Measurements from ENCODE around the gene CDK11A. TPM values are rescaled to one million over a fixed set of nuclear protein-coding genes. Genes with fewer than 3 reads are reported as not detected.
"Not testable (repeated sequence)": the region's sequence is repeated elsewhere in the genome, so short reads cannot be mapped to it uniquely, and the experiment has no call there.

Gene CDK11A
- total and polyA plus RNA-seq, 9 donors: 11.5 to 31.2 (median 24.2) TPM

DNA sequence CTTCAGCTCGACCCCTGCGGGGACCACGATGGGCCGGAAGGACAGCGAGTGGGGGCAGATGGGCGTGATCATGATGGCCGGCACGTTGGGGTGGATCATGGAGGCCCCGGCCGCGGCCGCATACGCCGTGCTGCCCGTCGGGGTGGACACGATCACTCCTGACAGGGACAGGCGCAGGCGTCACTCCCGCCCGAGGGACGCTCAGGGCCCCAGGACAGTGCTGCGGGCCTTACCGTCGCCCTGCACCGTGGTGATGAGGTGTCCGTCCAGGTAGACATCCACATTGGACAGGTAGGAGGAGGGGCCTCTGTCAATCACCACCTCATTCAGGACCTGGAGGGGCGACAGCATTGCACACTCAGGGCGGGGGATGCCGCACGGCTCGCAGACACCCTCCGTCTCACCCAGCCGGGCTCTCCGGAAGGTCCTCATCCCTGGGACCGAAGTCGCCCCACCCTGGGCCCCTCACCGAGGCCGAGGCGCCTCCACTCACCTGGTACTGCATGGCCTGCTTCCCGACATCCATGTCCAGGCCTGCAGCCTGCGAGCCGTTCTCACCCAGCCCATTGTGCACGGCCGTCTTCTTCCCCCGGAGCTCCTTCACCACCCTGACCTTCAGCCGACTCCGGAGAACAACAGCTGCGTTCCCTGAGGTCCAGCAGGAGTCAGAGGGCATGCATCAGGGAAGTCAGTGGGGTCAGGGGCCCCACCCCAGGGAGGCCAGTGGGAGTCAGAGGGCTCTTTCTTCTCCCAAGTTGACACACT, 30.1 kb upstream of the CDK11A start:
- Histone ChIP-seq H3K4me1 (ENCODE audit: control insufficient read depth, insufficient read depth, low read length) (peaks cover 19% of the 10 kb centered on the region), H3K9me3 (replicated peaks; ENCODE audit: control insufficient read depth, low read depth, low read length) (no peaks in the 10 kb centered on the region), H3K36me3 (ENCODE audit: control insufficient read depth, insufficient read depth, low read length) (peaks cover 63% of the 10 kb centered on the region), H3K27ac (ENCODE audit: low read length) (no peak overlapping the region), H3K4me3 (ENCODE audit: low read length) (no peak overlapping the region), H3K27me3 (ENCODE audit: control insufficient read depth, insufficient read depth, low read length) (no peaks in the 10 kb centered on the region)
- 92% methylated on average over 43 of the region's 49 CpGs for WGBS (ENCODE audit: insufficient coverage)
- DNase-seq: no peak

- Histone ChIP-seq H3K27me3 (ENCODE audit: control insufficient read depth, insufficient read depth, low read length) (no peaks in the 10 kb centered on the region), H3K27ac (ENCODE audit: low read length) (peak overlapping the region; percentile 47), H3K36me3 (ENCODE audit: control insufficient read depth, insufficient read depth, low read length) (peaks cover 57% of the 10 kb centered on the region), H3K4me1 (ENCODE audit: control insufficient read depth, insufficient read depth, low read length) (peaks cover 19% of the 10 kb centered on the region), H3K4me3 (ENCODE audit: low read length) (no peak overlapping the region), H3K9me3 (replicated peaks; ENCODE audit: control insufficient read depth, low read depth, low read length) (no peaks in the 10 kb centered on the region)
- WGBS (ENCODE audit: insufficient coverage): 89% methylated on average over 16 of the region's 16 CpGs
- no peak for DNase-seq
Observed at GRCh38 chr1:1753607-1754005, 29.4 kb upstream of the CDK11A start.

- no peaks in the 10 kb centered on the region for H3K27me3 ChIP-seq (ENCODE audit: control insufficient read depth, insufficient read depth, low read length)
- no peaks in the 10 kb centered on the region for H3K9me3 ChIP-seq (replicated peaks; ENCODE audit: control insufficient read depth, low read depth, low read length)
- no peak overlapping the region for H3K4me3 ChIP-seq (ENCODE audit: low read length)
- H3K27ac ChIP-seq (ENCODE audit: low read length): peak overlapping the region; percentile 60
- H3K36me3 ChIP-seq (ENCODE audit: control insufficient read depth, insufficient read depth, low read length): peaks cover 50% of the 10 kb centered on the region
- DNase-seq: peak; percentile 53
- WGBS (ENCODE audit: insufficient coverage): 81% methylated on average over 22 of the region's 37 CpGs
- peaks cover 19% of the 10 kb centered on the region for H3K4me1 ChIP-seq (ENCODE audit: control insufficient read depth, insufficient read depth, low read length)
Observed at GRCh38 chr1:1752636-1753606, 28.8 kb upstream of the CDK11A start.

GRCh38 chr1:1752190-1752589, 28.0 kb upstream of the CDK11A start:
- 83% methylated on average over 9 of the region's 11 CpGs for WGBS (ENCODE audit: insufficient coverage)
- Histone ChIP-seq H3K36me3 (ENCODE audit: control insufficient read depth, insufficient read depth, low read length) (peaks cover 43% of the 10 kb centered on the region), H3K27ac (ENCODE audit: low read length) (peak overlapping the region; percentile 60), H3K9me3 (replicated peaks; ENCODE audit: control insufficient read depth, low read depth, low read length) (no peaks in the 10 kb centered on the region), H3K4me3 (ENCODE audit: low read length) (no peak overlapping the region), H3K4me1 (ENCODE audit: control insufficient read depth, insufficient read depth, low read length) (peaks cover 19% of the 10 kb centered on the region), H3K27me3 (ENCODE audit: control insufficient read depth, insufficient read depth, low read length) (no peaks in the 10 kb centered on the region)
- DNase-seq: peak; percentile 27

GRCh38 chr1:1749941-1750340, 25.8 kb upstream of the CDK11A start:
- H3K36me3 ChIP-seq (ENCODE audit: control insufficient read depth, insufficient read depth, low read length): peaks cover 23% of the 10 kb centered on the region
- H3K27ac ChIP-seq (ENCODE audit: low read length); DNase-seq; H3K27me3 ChIP-seq (ENCODE audit: control insufficient read depth, insufficient read depth, low read length); H3K9me3 ChIP-seq (replicated peaks; ENCODE audit: control insufficient read depth, low read depth, low read length); H3K4me3 ChIP-seq (ENCODE audit: low read length): not testable (repeated sequence)
- H3K4me1 ChIP-seq (ENCODE audit: control insufficient read depth, insufficient read depth, low read length): peaks cover 19% of the 10 kb centered on the region
- no CpG with 5 or more reads among the region's 9 CpGs for WGBS (ENCODE audit: insufficient coverage)

DNA sequence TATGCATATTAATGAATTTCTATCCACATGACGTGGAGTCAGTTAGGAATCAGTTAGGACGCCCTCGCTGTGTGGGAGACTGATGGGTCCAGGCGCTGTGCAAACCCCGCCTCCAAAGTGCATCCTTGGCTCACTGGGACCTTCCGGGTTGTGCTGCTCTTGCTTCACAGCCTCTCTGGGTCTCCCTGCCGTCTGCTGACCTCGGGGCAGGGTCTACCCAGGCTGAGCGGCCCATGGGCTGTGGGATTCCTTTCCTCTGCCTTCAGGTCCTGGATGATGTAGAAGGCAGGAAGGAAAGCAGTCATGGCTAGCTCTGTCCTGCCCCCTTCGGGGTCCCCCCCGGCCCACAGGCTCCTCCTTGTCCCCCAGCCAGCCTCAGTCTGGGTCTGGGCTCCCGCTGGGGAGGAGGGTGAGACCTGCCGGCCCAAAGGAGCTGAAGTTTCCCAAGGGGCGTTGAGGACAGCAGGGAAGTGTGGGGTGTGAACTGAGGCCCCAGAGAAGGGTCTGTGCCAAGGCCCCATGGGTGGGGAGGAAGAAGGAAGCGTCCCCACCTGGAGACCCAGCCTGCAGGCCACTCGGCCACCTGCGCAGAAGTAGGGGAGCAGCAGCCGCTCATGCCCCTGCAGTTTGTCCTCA, 24.6 kb upstream of the CDK11A start:
- Histone ChIP-seq H3K9me3 (replicated peaks; ENCODE audit: control insufficient read depth, low read depth, low read length) (no peaks in the 10 kb centered on the region), H3K27ac (ENCODE audit: low read length) (no peak overlapping the region), H3K4me3 (ENCODE audit: low read length) (no peak overlapping the region), H3K4me1 (ENCODE audit: control insufficient read depth, insufficient read depth, low read length) (peaks cover 18% of the 10 kb centered on the region), H3K27me3 (ENCODE audit: control insufficient read depth, insufficient read depth, low read length) (no peaks in the 10 kb centered on the region), H3K36me3 (ENCODE audit: control insufficient read depth, insufficient read depth, low read length) (peaks cover 15% of the 10 kb centered on the region)
- DNase-seq: no peak
- 66% methylated on average over 10 of the region's 18 CpGs for WGBS (ENCODE audit: insufficient coverage)

DNA sequence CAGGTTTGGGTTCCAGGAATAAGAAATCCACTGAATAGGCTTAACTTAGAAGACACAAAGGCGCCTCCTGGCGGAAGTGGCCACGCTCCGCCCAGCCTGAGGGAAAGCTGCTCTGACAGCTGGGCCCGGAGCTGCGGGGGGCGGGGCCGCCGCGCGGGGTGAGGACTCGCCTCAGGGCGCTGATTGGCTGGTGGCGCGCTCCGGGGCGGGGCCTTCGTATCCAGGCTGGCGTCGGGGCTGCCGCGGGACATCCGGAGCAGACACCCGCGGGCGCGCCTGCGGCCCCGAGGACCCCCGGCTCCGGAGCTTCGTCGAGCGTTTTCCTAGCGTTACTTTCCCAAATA, 22.4 kb upstream of the CDK11A start:
- WGBS (ENCODE audit: insufficient coverage): no CpG with 5 or more reads among the region's 35 CpGs
- H3K4me3 ChIP-seq (ENCODE audit: low read length): not testable (repeated sequence)

GRCh38 chr1:1745651-1746565, 21.8 kb upstream of the CDK11A start:
- H3K9me3 ChIP-seq (replicated peaks; ENCODE audit: control insufficient read depth, low read depth, low read length); H3K27me3 ChIP-seq (ENCODE audit: control insufficient read depth, insufficient read depth, low read length); H3K36me3 ChIP-seq (ENCODE audit: control insufficient read depth, insufficient read depth, low read length); H3K4me1 ChIP-seq (ENCODE audit: control insufficient read depth, insufficient read depth, low read length): not testable (repeated sequence)
- Histone ChIP-seq H3K4me3 (ENCODE audit: low read length) (peak overlapping the region; percentile 28), H3K27ac (ENCODE audit: low read length) (peak overlapping the region; percentile 82)
- peak; percentile 78 for DNase-seq
- 0% methylated on average over 29 of the region's 101 CpGs for WGBS (ENCODE audit: insufficient coverage)

More for the DNA sequence above, 22.4 kb upstream of the CDK11A start:
- H3K27me3 ChIP-seq (ENCODE audit: control insufficient read depth, insufficient read depth, low read length); H3K9me3 ChIP-seq (replicated peaks; ENCODE audit: control insufficient read depth, low read depth, low read length); H3K4me1 ChIP-seq (ENCODE audit: control insufficient read depth, insufficient read depth, low read length); DNase-seq; H3K36me3 ChIP-seq (ENCODE audit: control insufficient read depth, insufficient read depth, low read length): not testable (repeated sequence)
- peak overlapping the region; percentile 51 for H3K27ac ChIP-seq (ENCODE audit: low read length)

GRCh38 chr1:1742529-1742928, 18.4 kb upstream of the CDK11A start:
- not testable (repeated sequence) for DNase-seq; H3K27ac ChIP-seq (ENCODE audit: low read length)
- 92% methylated on average over 4 of the region's 11 CpGs for WGBS (ENCODE audit: insufficient coverage)

More at GRCh38 chr1:1742529-1742928, 18.4 kb upstream of the CDK11A start:
- not testable (repeated sequence) for H3K9me3 ChIP-seq (replicated peaks; ENCODE audit: control insufficient read depth, low read depth, low read length); H3K4me3 ChIP-seq (ENCODE audit: low read length); H3K36me3 ChIP-seq (ENCODE audit: control insufficient read depth, insufficient read depth, low read length); H3K4me1 ChIP-seq (ENCODE audit: control insufficient read depth, insufficient read depth, low read length); H3K27me3 ChIP-seq (ENCODE audit: control insufficient read depth, insufficient read depth, low read length)
